Frontal cortex (tissue), 4 donors: ENCODE results near the gene GDI1. TPM values are rescaled to one million over a fixed set of nuclear protein-coding genes. Genes with fewer than 3 reads are reported as not detected.

Experiments used
- DNase-seq, 2 donors: peaks; one replicate each; pipeline ENCODE4 v3.0.0; 2012; ENCODE audit warnings: low spot score in 2 of 2
- FAIRE-seq: peaks from 2 replicates; lab custom pipeline; 2012; peaks lifted over from hg19 to GRCh38; lab: Jason Lieb, UNC
- total RNA-seq: library from RNA; depleted of rRNA; stranded (reverse); fragments of >200 nt; gene quantifications from one replicate; pipeline ENCODE4 v1.2.3, GENCODE V29; 2014
- donor health status: control.
- donor health status: control.
- donor health status: control.

GDI1 gene
- total RNA-seq, 1 donor from 2014 or later = 240 TPM

GRCh38 chrX:154472685-154473632 is 36.0 kb downstream of the GDI1 start:
- no peak for FAIRE-seq

GRCh38 chrX:154473683-154474082 is 36.7 kb downstream of the GDI1 start:
- DNase-seq (no peak), FAIRE-seq (no peak)

More at GRCh38 chrX:154472685-154473632, 36.0 kb downstream of the GDI1 start:
- no peak for DNase-seq

GRCh38 chrX:154476821-154477220 is 39.9 kb downstream of the GDI1 start:
- FAIRE-seq (no peak), DNase-seq (no peak)

DNA sequence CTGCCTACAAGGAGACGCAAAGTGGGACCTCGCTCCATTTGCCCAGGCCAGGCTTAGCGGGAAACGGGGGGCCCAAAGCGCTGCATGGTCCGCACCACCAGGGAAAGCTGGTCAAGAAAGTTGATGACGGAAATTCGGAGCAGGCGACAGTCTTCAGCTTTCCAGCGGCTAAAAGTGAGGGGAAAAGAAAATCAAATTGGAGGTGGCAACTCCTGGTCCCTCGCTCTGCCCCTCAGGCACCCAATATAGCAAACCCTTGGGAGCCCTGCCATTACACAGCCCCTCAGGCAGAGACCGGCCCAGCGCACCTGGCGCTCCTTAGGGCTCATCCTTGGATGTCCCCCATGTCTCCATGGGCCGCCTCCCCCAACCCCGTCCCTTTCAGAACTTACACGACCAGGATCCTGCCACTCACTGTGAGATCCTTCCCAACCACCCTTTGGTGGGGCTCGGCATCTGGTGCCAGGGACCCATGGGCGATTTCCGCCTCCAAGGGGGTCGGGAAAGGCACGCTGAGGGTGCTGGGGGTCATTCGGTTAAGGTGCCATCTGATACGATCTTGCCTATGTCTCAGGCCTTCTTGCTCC is 41.0 kb downstream of the GDI1 start:
- DNase-seq = no peak
- FAIRE-seq = no peak

DNA sequence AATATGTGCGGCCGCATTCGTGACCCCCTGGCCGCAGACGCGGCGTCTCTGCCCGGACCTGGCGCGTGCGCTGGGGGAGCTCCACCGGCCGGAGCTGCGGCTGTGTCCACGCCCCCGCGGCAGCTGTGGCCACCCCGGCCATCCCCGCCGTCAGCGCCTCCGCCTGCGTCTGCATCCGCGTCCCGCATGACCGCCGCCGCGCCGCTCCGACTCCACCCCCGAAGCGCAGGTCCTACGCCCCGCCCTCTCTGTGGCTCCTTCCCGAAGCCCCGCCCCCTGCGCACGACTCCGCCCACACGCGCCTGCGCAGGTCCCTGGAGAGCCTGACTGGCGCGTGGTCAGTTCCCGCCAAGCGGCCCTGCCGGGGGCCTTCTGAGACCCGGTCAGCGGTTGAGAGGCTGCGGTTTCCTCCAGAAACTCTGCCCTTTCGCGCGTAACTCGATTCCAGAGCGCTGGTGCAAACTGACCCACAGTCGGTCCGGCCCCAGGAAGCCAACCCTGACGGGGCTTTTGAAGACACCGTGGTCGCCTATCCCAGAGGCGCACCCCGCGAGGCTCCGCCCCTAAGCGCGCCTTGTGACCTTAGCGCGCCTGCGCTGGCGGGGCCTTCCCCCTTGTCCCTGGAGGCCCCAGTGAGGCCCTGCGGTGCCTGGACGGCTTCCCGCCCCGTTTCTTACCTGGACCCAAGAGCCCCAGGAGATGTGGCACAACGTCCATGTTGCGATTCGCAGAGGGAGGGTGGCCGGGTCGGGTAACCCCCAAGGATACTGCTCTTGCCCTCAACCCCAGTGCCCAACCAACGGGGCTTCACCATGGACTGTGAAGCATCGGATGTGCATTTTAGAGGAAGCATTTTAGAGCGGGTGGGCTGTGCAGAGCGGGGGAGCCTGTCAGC is 42.0 kb downstream of the GDI1 start, which contains the start of gene LAGE3:
Gene LAGE3, minus strand, starts transcription at position 554 of the 895 bp plus-strand sequence. Its CDS starts 366 bp downstream, at position 188.
- DNase-seq (peak; percentile 93), FAIRE-seq (no peak)

- FAIRE-seq (no peak), DNase-seq (no peak)
Observed at GRCh38 chrX:154481195-154481594, 44.2 kb downstream of the GDI1 start.

GRCh38 chrX:154481911-154482601 is 45.1 kb downstream of the GDI1 start:
- FAIRE-seq (no peak), DNase-seq (no peak)

- DNase-seq = no peak
- no peak for FAIRE-seq
Observed at GRCh38 chrX:154482786-154483185, 45.8 kb downstream of the GDI1 start.

DNA sequence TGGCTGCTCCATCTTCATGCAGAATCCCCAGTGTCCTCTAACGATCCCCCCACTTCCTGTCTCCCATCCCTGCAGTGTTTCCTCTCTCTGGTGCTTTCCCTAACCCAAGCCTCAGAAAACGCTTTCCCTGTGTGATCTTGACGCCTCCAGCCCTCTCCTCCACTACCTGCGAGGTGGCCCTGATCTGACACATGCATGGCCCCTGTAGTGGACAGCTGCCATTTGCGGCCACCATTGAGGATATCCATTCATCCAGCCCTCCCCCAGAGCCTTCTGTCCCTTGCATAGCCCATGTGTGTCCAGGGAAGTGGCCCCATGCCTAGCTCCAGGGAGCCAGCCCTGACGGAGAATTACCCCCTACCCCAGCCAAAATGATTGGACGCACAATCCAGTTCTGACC is 46.4 kb downstream of the GDI1 start:
- FAIRE-seq (no peak), DNase-seq (no peak)

- DNase-seq (no peak), FAIRE-seq (no peak)
Observed at GRCh38 chrX:154484255-154485149, 47.5 kb downstream of the GDI1 start.

- FAIRE-seq = no peak
- DNase-seq = no peak
Observed at GRCh38 chrX:154485150-154486051, 48.4 kb downstream of the GDI1 start.

DNA sequence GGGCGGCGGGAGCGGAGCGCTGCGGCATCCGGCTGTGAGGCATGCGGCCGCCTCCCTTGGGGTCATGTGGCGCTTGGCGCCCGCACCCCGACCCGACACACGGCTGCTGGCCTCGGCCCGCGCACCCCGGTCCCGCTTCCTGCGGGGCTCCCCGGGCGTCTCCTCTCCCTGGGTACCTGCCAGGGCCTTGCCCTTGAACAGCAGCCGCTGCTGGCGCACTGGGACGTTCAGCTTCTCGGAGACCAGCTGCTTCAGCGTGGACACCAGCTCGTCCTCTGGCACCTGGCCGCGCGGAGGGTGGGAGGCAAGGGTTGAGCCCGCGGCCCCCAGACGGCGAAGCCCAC is 49.1 kb downstream of the GDI1 start:
- DNase-seq (no peak), FAIRE-seq (no peak)

GRCh38 chrX:154486396-154487207 is 49.6 kb downstream of the GDI1 start, which contains the start of gene UBL4A:
TSS of gene UBL4A (minus strand) at chrX:154486615. CDS start at chrX:154486584, 31 bp downstream.
- no peak for FAIRE-seq

GRCh38 chrX:154487518-154488290 is 50.8 kb downstream of the GDI1 start:
- DNase-seq (no peak), FAIRE-seq (no peak)

More at GRCh38 chrX:154486396-154487207, 49.6 kb downstream of the GDI1 start, which contains the start of gene UBL4A:
- DNase-seq = peak; percentile 66 to 74

DNA sequence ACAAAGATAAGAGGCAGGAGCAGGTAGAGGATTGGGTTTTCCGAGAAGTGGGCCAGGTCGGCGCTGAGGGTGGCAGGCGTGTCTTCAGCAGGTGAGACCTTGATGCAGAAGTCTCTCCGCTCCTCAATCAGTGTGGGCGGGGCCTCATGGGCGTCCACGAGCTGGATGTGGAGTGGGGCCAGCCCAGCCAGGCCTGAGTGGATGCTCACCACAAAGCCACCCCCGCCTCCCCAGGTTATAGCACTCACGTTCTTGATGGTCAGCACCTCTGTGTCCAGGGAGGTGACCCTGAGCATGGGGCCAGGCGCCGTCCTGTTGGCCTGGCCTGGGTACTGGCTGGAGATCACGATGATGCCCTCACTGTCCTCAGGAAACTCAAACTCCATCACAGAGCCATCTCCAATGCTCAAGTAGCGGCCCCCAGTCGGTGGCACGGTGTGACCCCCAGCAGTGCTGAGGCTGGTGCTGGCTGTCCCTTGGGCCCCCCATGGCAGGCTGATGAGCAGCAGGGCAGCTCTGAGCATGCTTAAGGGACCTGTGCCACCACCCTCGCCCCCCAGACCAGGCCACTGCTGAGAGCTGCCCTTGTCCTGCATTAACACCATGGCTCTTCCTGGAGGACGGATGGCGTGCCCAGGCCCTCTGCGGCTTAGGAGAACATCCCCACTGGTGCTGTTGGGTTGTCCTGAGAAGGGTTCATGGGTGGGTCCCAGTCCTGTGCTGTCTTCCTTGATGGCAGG is 51.6 kb downstream of the GDI1 start:
- DNase-seq (no peak), FAIRE-seq (no peak)
